Thymus (tissue), 11 donors: ENCODE measurements around the gene RRBP1. TPM values are rescaled to one million over a fixed set of nuclear protein-coding genes. Genes with fewer than 3 reads are reported as not detected.
A peak's percentile ranks its signal among the peaks of the same experiment; 100 is the strongest.

ENCODE experiments used
- DNase-seq, 9 donors: peaks; one replicate each; pipeline ENCODE4 v3.0.0-alpha.2; 2013; ENCODE audit warnings: low spot score in 9 of 9, low read depth in 6 of 9, missing footprints in 1 of 9
- H3K27ac ChIP-seq, 2 donors: one replicate each; pipeline ENCODE4 v1.5.1; 2013; ENCODE audit warnings: control low read depth in 1 of 2, low read depth in 1 of 2, low read length in 1 of 2, mild to moderate bottlenecking in 1 of 2, moderate library complexity in 1 of 2
- H3K27me3 ChIP-seq, 2 donors: one replicate each; pipeline ENCODE4 v1.5.1; 2013; ENCODE audit warnings: low read length in 1 of 2; ENCODE audit not compliant: control insufficient read depth in 2 of 2, insufficient read depth in 1 of 2
- H3K36me3 ChIP-seq, 2 donors: one replicate each; pipeline ENCODE4 v1.5.1; 2013; ENCODE audit warnings: low read length in 1 of 2, mild to moderate bottlenecking in 1 of 2, moderate library complexity in 1 of 2; ENCODE audit not compliant: control insufficient read depth in 2 of 2, insufficient read depth in 2 of 2
- H3K4me1 ChIP-seq, 2 donors: one replicate each; pipeline ENCODE4 v1.5.1; 2013; ENCODE audit warnings: low read length in 2 of 2; ENCODE audit not compliant: control insufficient read depth in 2 of 2, insufficient read depth in 2 of 2
- H3K4me3 ChIP-seq, 2 donors: one replicate each; pipeline ENCODE4 v1.5.1; 2013; ENCODE audit warnings: low read length in 2 of 2, control low read depth in 1 of 2, mild to moderate bottlenecking in 1 of 2
- H3K9me3 ChIP-seq, 2 donors: one replicate each; pipeline ENCODE4 v1.5.1; 2013; ENCODE audit warnings: low read length in 1 of 2, mild to moderate bottlenecking in 1 of 2; ENCODE audit not compliant: control insufficient read depth in 2 of 2, insufficient read depth in 1 of 2
- WGBS: extraction: QIAGEN DNeasy Blood & Tissue Kit; methylation state at CpG from one replicate; pipeline ENCODE4 v1.1.7; 2013; 5-methylcytosine and 5-hydroxymethylcytosine counted together
- polyA plus RNA-seq: library from polyadenylated mRNA; stranded (reverse); fragments of 200-250 nt; gene quantifications from one replicate; pipeline ENCODE4 v1.2.3, GENCODE V29; 2013
- total RNA-seq: library from RNA; stranded (reverse); fragments of 120-200 nt; gene quantifications from one replicate; pipeline ENCODE4 v1.2.4, GENCODE V29; 2013
- donor health status: healthy.

Gene RRBP1
- total and polyA plus RNA-seq, 2 donors, result 20.7 to 24.2 TPM

DNA sequence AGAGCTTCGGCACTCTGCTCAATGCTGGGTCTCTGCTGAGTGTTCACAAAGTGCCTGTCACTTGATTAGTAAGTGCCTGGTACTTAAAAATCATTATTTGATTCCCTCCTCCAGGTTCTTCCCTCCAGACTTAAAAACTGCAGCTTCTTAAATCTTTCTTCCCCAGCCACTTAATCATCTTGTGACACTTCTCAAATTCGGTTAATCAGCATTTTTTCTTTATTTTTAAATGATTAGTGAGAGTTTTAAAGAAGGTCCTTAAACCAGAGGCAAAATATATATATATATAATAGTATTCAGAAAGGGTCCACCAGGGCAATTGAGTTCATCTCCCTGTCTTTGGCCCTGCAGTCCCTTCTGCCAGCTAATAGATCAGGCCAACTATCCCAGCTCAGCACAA, 9.7 kb upstream of the RRBP1 start:
- Histone ChIP-seq H3K27me3 (peaks cover 0 to 13% of the 10 kb centered on the region in 2 donors), H3K9me3 (no peaks in the 10 kb centered on the region), H3K4me3 (no peak overlapping the region), H3K36me3 (no peaks in the 10 kb centered on the region), H3K27ac (no peak overlapping the region), H3K4me1 (no peaks in the 10 kb centered on the region)
- 54% methylated on average over 2 of the region's 2 CpGs for WGBS
- no peak for DNase-seq

DNA sequence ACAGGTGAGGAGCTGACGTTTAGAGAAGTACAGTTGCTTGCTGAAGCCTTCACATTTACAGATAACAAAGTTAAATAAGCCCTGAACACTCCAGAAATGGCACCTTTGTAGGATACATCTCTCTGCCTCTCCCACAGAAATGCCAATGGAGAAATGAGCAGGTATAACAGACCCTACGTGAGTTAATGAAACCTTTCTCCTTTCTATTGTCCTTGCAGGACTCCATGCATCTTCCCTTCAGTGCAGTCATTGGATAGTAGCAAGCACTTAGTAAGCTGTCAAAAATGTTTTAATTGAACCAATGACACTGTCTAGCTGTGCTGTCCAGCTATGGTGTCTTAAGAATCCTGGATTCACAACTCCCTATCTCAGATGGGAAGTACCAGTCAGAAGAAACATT, 8.1 kb upstream of the RRBP1 start:
- H3K27me3 ChIP-seq, result peaks cover 0 to 23% of the 10 kb centered on the region in 2 donors
- H3K4me1 ChIP-seq, result no peaks in the 10 kb centered on the region
- H3K27ac ChIP-seq, result no peak overlapping the region
- no peaks in the 10 kb centered on the region for H3K36me3 ChIP-seq
- no peaks in the 10 kb centered on the region for H3K9me3 ChIP-seq
- DNase-seq, result no peak
- H3K4me3 ChIP-seq, result no peak overlapping the region
- 91% methylated on average over 2 of the region's 2 CpGs for WGBS

GRCh38 chr20:17688965-17689364, 6.9 kb upstream of the RRBP1 start:
- no peak overlapping the region for H3K27ac ChIP-seq

GRCh38 chr20:17687800-17688199, 5.8 kb upstream of the RRBP1 start:
- DNase-seq, result no peak
- H3K4me3 ChIP-seq, result no peak overlapping the region
- peaks cover 2 to 4% of the 10 kb centered on the region in 2 donors for H3K4me1 ChIP-seq
- H3K27me3 ChIP-seq, result peaks cover 0 to 41% of the 10 kb centered on the region in 2 donors
- H3K36me3 ChIP-seq, result no peaks in the 10 kb centered on the region
- H3K9me3 ChIP-seq, result no peaks in the 10 kb centered on the region
- 87% methylated on average over 3 of the region's 3 CpGs for WGBS
- no peak overlapping the region for H3K27ac ChIP-seq

More at GRCh38 chr20:17688965-17689364, 6.9 kb upstream of the RRBP1 start:
- H3K9me3 ChIP-seq, result no peaks in the 10 kb centered on the region
- no peaks in the 10 kb centered on the region for H3K36me3 ChIP-seq
- no peak overlapping the region for H3K4me3 ChIP-seq
- H3K4me1 ChIP-seq, result no peaks in the 10 kb centered on the region
- peaks cover 0 to 35% of the 10 kb centered on the region in 2 donors for H3K27me3 ChIP-seq
- DNase-seq, result no peak
- WGBS, result 75% methylated on average over 2 of the region's 2 CpGs

DNA sequence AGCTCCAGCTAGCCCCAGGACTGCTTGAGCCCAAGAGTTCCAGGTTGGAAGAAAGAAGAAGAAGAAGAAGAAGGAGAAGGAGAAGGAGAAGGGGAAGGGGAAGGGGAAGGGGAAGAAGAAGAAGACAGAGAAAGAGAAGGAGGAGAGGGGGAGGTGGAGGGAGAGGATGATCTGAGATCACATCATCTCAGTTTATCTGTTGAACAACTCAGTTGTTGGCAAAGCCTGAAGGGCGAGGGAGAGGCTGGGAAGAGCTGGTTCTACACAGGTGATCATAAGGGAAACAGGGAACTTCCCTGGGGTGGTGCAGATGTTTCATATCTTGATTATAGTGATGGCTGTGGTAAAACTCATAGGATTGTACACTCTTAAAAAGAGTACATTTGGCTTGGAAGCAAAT, 3.1 kb upstream of the RRBP1 start:
- H3K9me3 ChIP-seq, result peaks cover 0 to 1% of the 10 kb centered on the region in 2 donors
- H3K27ac ChIP-seq, result no peak overlapping the region
- DNase-seq, result no peak
- no peaks in the 10 kb centered on the region for H3K36me3 ChIP-seq
- H3K4me3 ChIP-seq, result no peak overlapping the region
- H3K4me1 ChIP-seq, result peaks cover 7 to 14% of the 10 kb centered on the region in 2 donors
- 85% methylated on average over 1 of the region's 1 CpG for WGBS
- peaks cover 0 to 40% of the 10 kb centered on the region in 2 donors for H3K27me3 ChIP-seq

DNA sequence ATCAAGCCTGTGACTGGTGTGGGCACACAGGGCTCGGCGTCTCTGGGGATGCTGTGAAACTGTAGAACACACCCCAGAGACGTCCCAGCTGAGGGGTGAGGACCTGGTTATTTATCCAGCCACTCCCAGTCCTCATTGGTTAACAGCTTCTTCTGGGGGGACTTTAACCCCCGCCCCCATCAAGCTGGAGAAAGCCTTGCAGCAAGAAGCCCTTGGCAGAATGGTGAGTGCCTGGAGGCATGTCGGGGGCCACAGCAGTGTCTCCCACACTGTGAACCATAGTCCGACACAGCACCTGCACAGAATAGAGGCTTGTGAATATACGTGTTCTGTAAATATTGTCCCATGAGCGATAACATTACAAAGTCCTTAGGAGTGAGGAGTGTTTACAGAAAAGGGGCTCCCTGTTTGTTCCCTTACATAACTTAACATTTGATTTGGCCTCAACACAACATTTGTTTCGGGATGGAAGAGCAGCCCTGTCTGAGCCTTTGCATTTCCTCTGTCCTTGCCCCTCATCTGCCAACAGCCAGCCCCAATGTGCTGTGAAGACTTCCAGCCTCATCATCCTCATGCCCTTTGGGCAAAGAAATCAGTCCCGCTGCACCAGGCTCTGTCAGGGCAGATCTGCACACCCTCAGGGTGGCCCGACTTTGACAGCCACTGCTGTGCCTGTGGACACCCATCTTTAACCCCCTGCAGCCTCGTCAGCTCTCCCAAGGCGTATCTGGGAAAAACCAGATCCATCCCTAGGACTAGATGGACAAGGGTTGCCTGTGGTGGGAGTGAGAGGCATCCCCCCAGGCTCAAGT, 2.2 kb upstream of the RRBP1 start:
- H3K36me3 ChIP-seq, result no peaks in the 10 kb centered on the region
- H3K4me3 ChIP-seq, result no peak overlapping the region
- no peak overlapping the region for H3K27ac ChIP-seq
- peaks cover 7 to 19% of the 10 kb centered on the region in 2 donors for H3K4me1 ChIP-seq
- 96% methylated on average over 13 of the region's 13 CpGs for WGBS
- H3K9me3 ChIP-seq, result peaks cover 0 to 1% of the 10 kb centered on the region in 2 donors
- peaks cover 0 to 40% of the 10 kb centered on the region in 2 donors for H3K27me3 ChIP-seq
- DNase-seq, result no peak

- H3K27me3 ChIP-seq, result peaks cover 0 to 37% of the 10 kb centered on the region in 2 donors
- DNase-seq, result no peak
- peaks cover 0 to 2% of the 10 kb centered on the region in 2 donors for H3K36me3 ChIP-seq
- peak overlapping the region in 1 of 2 donors; percentile 56 for H3K4me3 ChIP-seq
- peaks cover 0 to 1% of the 10 kb centered on the region in 2 donors for H3K9me3 ChIP-seq
- no peak overlapping the region for H3K27ac ChIP-seq
- peaks cover 7 to 19% of the 10 kb centered on the region in 2 donors for H3K4me1 ChIP-seq
- 91% methylated on average over 10 of the region's 10 CpGs for WGBS
Observed at GRCh38 chr20:17683218-17684076, 1.4 kb upstream of the RRBP1 start.

GRCh38 chr20:17682889-17683198, 802 bp upstream of the RRBP1 start:
- Histone ChIP-seq H3K27ac (no peak overlapping the region), H3K4me1 (peaks cover 7 to 19% of the 10 kb centered on the region in 2 donors), H3K27me3 (peaks cover 0 to 36% of the 10 kb centered on the region in 2 donors), H3K36me3 (peaks cover 0 to 2% of the 10 kb centered on the region in 2 donors), H3K4me3 (peak overlapping the region; percentile 56 to 76), H3K9me3 (peaks cover 0 to 1% of the 10 kb centered on the region in 2 donors)
- WGBS, result 15% methylated on average over 10 of the region's 10 CpGs
- DNase-seq, result no peak

DNA sequence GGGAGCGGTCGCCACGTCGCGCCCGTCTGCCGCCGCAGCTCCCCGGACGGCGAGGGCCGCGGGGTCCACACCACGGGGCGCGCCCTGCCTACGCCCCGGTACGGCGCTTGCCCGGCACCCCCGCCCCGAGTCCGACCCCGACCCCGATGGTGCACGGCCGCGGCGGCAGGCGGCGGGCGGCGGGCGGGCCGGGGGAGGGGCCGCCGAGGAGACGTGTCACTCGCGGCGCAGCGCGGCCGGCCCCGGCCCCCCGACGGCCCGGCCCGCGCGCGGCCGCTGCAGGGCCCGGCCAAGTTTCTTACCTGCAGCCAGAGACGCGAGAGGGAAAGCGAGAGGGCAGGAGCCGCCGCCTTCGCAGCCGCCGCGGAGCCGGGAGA, 328 bp downstream of the RRBP1 start:
- H3K4me3 ChIP-seq, result peak overlapping the region; percentile 56 to 76
- no peak for DNase-seq
- peaks cover 7 to 19% of the 10 kb centered on the region in 2 donors for H3K4me1 ChIP-seq
- peaks cover 0 to 1% of the 10 kb centered on the region in 2 donors for H3K9me3 ChIP-seq
- H3K27me3 ChIP-seq, result peaks cover 0 to 31% of the 10 kb centered on the region in 2 donors
- H3K36me3 ChIP-seq, result peaks cover 0 to 2% of the 10 kb centered on the region in 2 donors
- 1% methylated on average over 65 of the region's 65 CpGs for WGBS
- peak overlapping the region; percentile 68 to 83 for H3K27ac ChIP-seq
